H1 (cell line): ENCODE data around the gene NRXN2. TPM values are rescaled to one million over a fixed set of nuclear protein-coding genes. Genes with fewer than 3 reads are reported as not detected.

Source experiments
- CTCF ChIA-PET: fragments of 300-600 bp; sonication (Branson Sonifier 250); formaldehyde crosslinking; loops from one replicate; lab custom pipeline; 2021; ENCODE audit not compliant: partially characterized antibody; lab: Charles Lee
- POLR2A ChIA-PET: fragments of 300-600 bp; sonication (Branson Sonifier 250); formaldehyde crosslinking; loops from one replicate; lab custom pipeline; 2021; ENCODE audit warnings: inconsistent platforms; ENCODE audit not compliant: partially characterized antibody; lab: Charles Lee
- DNase-seq, 2 experiments: peaks; one replicate each; pipeline versions ENCODE4 v3.0.0 to v3.0.0-alpha.2; 2010 to 2022; ENCODE audit warnings: low spot score in 2 of 2, low read depth in 1 of 2, mixed read lengths in 1 of 2
- FAIRE-seq: peaks from 2 replicates; lab custom pipeline; 2011; peaks lifted over from hg19 to GRCh38; lab: Jason Lieb, UNC
- H2AFZ ChIP-seq: 2 replicates; pipeline ENCODE4 v1.8.1; 2012; ENCODE audit warnings: low read length, inconsistent platforms
- H2AK5ac ChIP-seq: 2 replicates; pipeline ENCODE4 v1.6.1; 2013; ENCODE audit warnings: low read depth, low read length
- H2BK120ac ChIP-seq: replicated peaks from 2 replicates; pipeline ENCODE3; 2013; ENCODE audit warnings: low read depth, low read length, inconsistent platforms
- H2BK12ac ChIP-seq: 2 replicates; pipeline ENCODE4 v1.6.1; 2013; ENCODE audit warnings: low read depth, low read length
- H2BK15ac ChIP-seq: 2 replicates; pipeline ENCODE4 v1.6.1; 2013; ENCODE audit warnings: low read length
- H2BK20ac ChIP-seq: 2 replicates; pipeline ENCODE4 v1.6.1; 2013; ENCODE audit warnings: low read length
- H2BK5ac ChIP-seq: 2 replicates; pipeline ENCODE4 v1.6.1; 2013; ENCODE audit warnings: low read depth, low read length
- H3K14ac ChIP-seq: 2 replicates; pipeline ENCODE4 v1.6.1; 2013; ENCODE audit warnings: inconsistent platforms; ENCODE audit not compliant: insufficient read length
- H3K18ac ChIP-seq: 2 replicates; pipeline ENCODE4 v1.6.1; 2013; ENCODE audit warnings: low read length; ENCODE audit errors: extremely low read depth
- H3K23ac ChIP-seq: 2 replicates; pipeline ENCODE4 v1.6.1; 2013; ENCODE audit warnings: inconsistent platforms; ENCODE audit not compliant: insufficient read length
- H3K23me2 ChIP-seq: 2 replicates; pipeline ENCODE4 v1.6.1; 2013; ENCODE audit warnings: low read depth, low read length
- H3K27ac ChIP-seq: 2 replicates; pipeline ENCODE4 v1.6.1; 2011; ENCODE audit warnings: low read depth, low read length, inconsistent platforms
- H3K27me3 ChIP-seq, 4 experiments: replicated peaks in 1 of 4; 1 replicate in 1 of 4; 2 replicates in 3 of 4; pipeline versions ENCODE4 v1.6.1 to v1.8.1; 2011 to 2013; ENCODE audit warnings: low read length in 3 of 4, mild to moderate bottlenecking in 3 of 4, inconsistent platforms in 2 of 4, mixed read lengths in 2 of 4, moderate library complexity in 1 of 4; ENCODE audit not compliant: control insufficient read depth in 3 of 4, insufficient read depth in 3 of 4; ENCODE audit errors: extremely low read depth in 1 of 4
- H3K36me3 ChIP-seq, 4 experiments: 2 replicates each; pipeline versions ENCODE4 v1.6.1 to v1.8.1; 2011 to 2013; ENCODE audit warnings: mild to moderate bottlenecking in 4 of 4, low read length in 3 of 4, moderate library complexity in 2 of 4, control low read depth in 1 of 4, inconsistent platforms in 1 of 4; ENCODE audit not compliant: insufficient read depth in 4 of 4, control insufficient read depth in 2 of 4
- H3K4ac ChIP-seq: replicated peaks from 2 replicates; pipeline ENCODE3; 2013; ENCODE audit warnings: low read length, low read depth, mixed read lengths, inconsistent platforms; ENCODE audit not compliant: insufficient read length
- H3K4me1 ChIP-seq, 4 experiments: replicated peaks in 1 of 4; 1 replicate in 1 of 4; 2 replicates in 3 of 4; pipeline versions ENCODE4 v1.6.1 to v1.8.1; 2011 to 2013; ENCODE audit warnings: low read length in 3 of 4, inconsistent platforms in 2 of 4, mixed read lengths in 1 of 4; ENCODE audit not compliant: insufficient read depth in 4 of 4, control insufficient read depth in 3 of 4
- H3K4me2 ChIP-seq, 2 experiments: 2 replicates each; pipeline versions ENCODE4 v1.6.1 to v1.8.1; 2011 to 2013; ENCODE audit warnings: low read depth in 2 of 2, low read length in 2 of 2, control low read depth in 1 of 2, inconsistent platforms in 1 of 2, mild to moderate bottlenecking in 1 of 2; ENCODE audit not compliant: insufficient read depth in 1 of 2
- H3K4me3 ChIP-seq, 4 experiments: fragments of 200-600, 300-600 bp in 1 of 4; sonication (generic), shearing (Covaris generic), sonication (Bioruptor Twin) in 1 of 4; 2 replicates each; pipeline versions ENCODE4 v1.5.1 to v1.8.1; 2011 to 2016; ENCODE audit warnings: low read length in 4 of 4, low read depth in 3 of 4, control low read depth in 2 of 4, inconsistent platforms in 2 of 4, mild to moderate bottlenecking in 2 of 4, mixed read lengths in 1 of 4, moderate library complexity in 1 of 4; ENCODE audit not compliant: insufficient read depth in 2 of 4; ENCODE audit errors: extremely low read depth in 1 of 4
- H3K56ac ChIP-seq: replicated peaks from 2 replicates; pipeline ENCODE3; 2013; ENCODE audit warnings: low read depth, mild to moderate bottlenecking, mixed read lengths, low read length, inconsistent platforms; ENCODE audit not compliant: insufficient read length
- H3K79me1 ChIP-seq: 2 replicates; pipeline ENCODE4 v1.6.1; 2013; ENCODE audit warnings: low read depth, low read length, control low read depth
- H3K79me2 ChIP-seq, 2 experiments: 2 replicates each; pipeline versions ENCODE4 v1.6.1 to v1.8.1; 2012 to 2013; ENCODE audit warnings: low read length in 2 of 2, mild to moderate bottlenecking in 2 of 2, inconsistent platforms in 1 of 2; ENCODE audit not compliant: insufficient read depth in 2 of 2, control insufficient read depth in 1 of 2
- H3K9ac ChIP-seq, 4 experiments: replicated peaks in 1 of 4; 1 replicate in 1 of 4; 2 replicates in 3 of 4; pipeline versions ENCODE4 v1.6.1 to v1.8.1; 2011 to 2013; ENCODE audit warnings: low read depth in 3 of 4, low read length in 3 of 4, control low read depth in 2 of 4, mild to moderate bottlenecking in 2 of 4, moderate library complexity in 2 of 4, inconsistent platforms in 1 of 4; ENCODE audit errors: extremely low read depth in 1 of 4
- H3K9me3 ChIP-seq, 2 experiments: 2 replicates each; pipeline versions ENCODE4 v1.6.1 to v1.8.1; 2012 to 2013; ENCODE audit warnings: mild to moderate bottlenecking in 2 of 2, moderate library complexity in 2 of 2, control low read depth in 1 of 2, inconsistent platforms in 1 of 2, low read depth in 1 of 2, low read length in 1 of 2, mixed read lengths in 1 of 2; ENCODE audit not compliant: insufficient read depth in 2 of 2
- H4K20me1 ChIP-seq, 2 experiments: replicated peaks in 1 of 2; 2 replicates each; pipeline versions ENCODE3 to v1.8.1; 2011 to 2013; ENCODE audit warnings: inconsistent platforms in 2 of 2, low read length in 2 of 2, mild to moderate bottlenecking in 1 of 2; ENCODE audit not compliant: insufficient read depth in 2 of 2, control insufficient read depth in 1 of 2
- H4K5ac ChIP-seq: 2 replicates; pipeline ENCODE4 v1.6.1; 2013; ENCODE audit warnings: low read length, low read depth, mixed read lengths, inconsistent platforms; ENCODE audit not compliant: insufficient read length
- H4K8ac ChIP-seq: 2 replicates; pipeline ENCODE4 v1.8.0; 2013; ENCODE audit warnings: mild to moderate bottlenecking, moderate library complexity, low read length, inconsistent platforms; ENCODE audit not compliant: insufficient read depth; ENCODE audit errors: extremely low read depth
- H4K91ac ChIP-seq: replicated peaks from 2 replicates; pipeline ENCODE3; 2013; ENCODE audit warnings: low read length, mixed read lengths, inconsistent platforms; ENCODE audit not compliant: insufficient read length
- KDM4A ChIP-seq: IDR thresholded peaks from one replicate; pipeline ENCODE4 v1.7.1; 2012; ENCODE audit warnings: low read depth, mild to moderate bottlenecking, moderate library complexity, low read length, inconsistent platforms; ENCODE audit not compliant: severe bottlenecking
- SUZ12 ChIP-seq: fragments of 200-600 bp; sonication (generic); IDR thresholded peaks from 2 replicates; pipeline ENCODE4 v1.6.1; 2012; ENCODE audit warnings: mild to moderate bottlenecking, inconsistent platforms, low read length, moderate library complexity, mixed read lengths
- WGBS, 2 experiments: shearing (Covaris generic) in 1 of 2; methylation state at CpG; one replicate each; pipeline versions ENCODE4 v1.1.6 to v1.1.7; 2013 to 2015; ENCODE audit warnings: low lambda C conversion rate in 2 of 2, mixed read lengths in 2 of 2, inconsistent platforms in 1 of 2, low coverage in 1 of 2, missing lambda C conversion rate in 1 of 2; ENCODE audit not compliant: insufficient replicate concordance in 2 of 2, insufficient coverage in 1 of 2, insufficient read length in 1 of 2; ENCODE audit errors: extremely low coverage in 1 of 2, missing lambda C conversion rate in 1 of 2; 5-methylcytosine and 5-hydroxymethylcytosine counted together
- polyA plus RNA-seq, 7 experiments: library from polyadenylated mRNA; depleted of rRNA in 3 of 7; stranded (reverse) in 5 of 7; unstranded in 2 of 7; fragments of >200 nt in 5 of 7; fragments of 200-250 nt in 2 of 7; gene quantifications; 1 replicate in 5 of 7; 2 replicates in 1 of 7; 4 replicates in 1 of 7; pipeline versions ENCODE4 v1.2.1 to v1.2.3, GENCODE V29; 2011 to 2013; ENCODE audit warnings: missing spikeins in 2 of 7, mixed read lengths in 2 of 7
- total RNA-seq: library from RNA; stranded (reverse); fragmentation: NEBNext Ultra II Directional; extraction: Animal tissue kit (Norgen Biotek cat#: 25700); gene quantifications from 2 replicates; pipeline ENCODE4 v1.2.1, GENCODE V29; 2021

Gene NRXN2
- total and polyA plus RNA-seq, 2 of the 8 experiments (the other 6 are each of a cell fraction or from before 2014, with no cell fraction given) = 1.3 to 11.5 TPM

GRCh38 chr11:64722141-64723065 is 594 bp downstream of the NRXN2 start:
- no peak overlapping the region for H4K5ac ChIP-seq
- no peak overlapping the region for H3K14ac ChIP-seq
- FAIRE-seq (no peak), DNase-seq (no peak)
- no peak overlapping the region for H3K56ac ChIP-seq
- H3K4ac ChIP-seq = no peak overlapping the region
- no peak overlapping the region for H3K18ac ChIP-seq
- no peak overlapping the region for H3K23ac ChIP-seq
- H3K79me2 ChIP-seq = no peaks in the 10 kb centered on the region
- H3K4me2 ChIP-seq = peak overlapping the region; percentile 0 to 31; a peak in 1 of 4 replicates
- CTCF ChIA-PET = interaction anchor here (0.5 to 2.4 kb wide), 12 partner anchors 11 to 116 kb away, joined by 3 to 18 read pairs (median 4); partner anchors contain the start of gene PYGM
- TF ChIP-seq SUZ12 = 0 out of 2 replicates have a peak, but pooled peaks have one; percentile 33
- TF ChIP-seq KDM4A = no peak
- no peak overlapping the region for H3K27ac ChIP-seq
- no peak overlapping the region for H2BK20ac ChIP-seq
- peak overlapping the region; percentile 3; the same call in 1 of the 2 replicates for H2BK12ac ChIP-seq
- no peak overlapping the region for H2BK15ac ChIP-seq
- no peaks in the 10 kb centered on the region for H4K20me1 ChIP-seq
- WGBS, 2 experiments = 17% methylated on average over 2 of the region's 36 CpGs; no CpG with 5 or more reads in 1 of the 2 experiments
- no peak overlapping the region for H2AFZ ChIP-seq
- no peak overlapping the region for H2BK120ac ChIP-seq
- H2AK5ac ChIP-seq = no peak overlapping the region
- H3K9me3 ChIP-seq = no peaks in the 10 kb centered on the region
- H4K91ac ChIP-seq = no peak overlapping the region
- no peak overlapping the region for H2BK5ac ChIP-seq
- H3K23me2 ChIP-seq = peaks cover 8% of the 10 kb centered on the region; the same call in 1 of the 2 replicates
- H3K9ac ChIP-seq = no peak overlapping the region
- H4K8ac ChIP-seq = peak overlapping the region; percentile 51; the same call in 1 of the 2 replicates
- H3K4me3 ChIP-seq = peak overlapping the region in 1 of 4 experiments; percentile 41; a peak in 3 of 8 replicates
- peaks cover 7 to 20% (median 17%) of the 10 kb centered on the region in 4 experiments for H3K27me3 ChIP-seq
- POLR2A ChIA-PET = interaction anchor here (1.4 to 1.7 kb wide), 3 partner anchors 9 to 41 kb away, joined by 4 to 5 read pairs (median 5); no protein-coding TSS in a partner anchor
- peaks cover 10 to 33% (median 25%) of the 10 kb centered on the region in 4 experiments for H3K4me1 ChIP-seq
- no peaks in the 10 kb centered on the region for H3K36me3 ChIP-seq
- H3K79me1 ChIP-seq = peaks cover 4% of the 10 kb centered on the region; the same call in 1 of the 2 replicates
